Duodenal mucosa (tissue), 2 donors: ENCODE data around the gene ECSIT.
A peak's percentile ranks its signal among the peaks of the same experiment; 100 is the strongest.
"Not testable (repeated sequence)": the region's sequence is repeated elsewhere in the genome, so short reads cannot be mapped to it uniquely, and the experiment has no call there.

ENCODE experiments used
- H3K27ac ChIP-seq: one replicate; pipeline ENCODE4 v1.7.0; 2013; ENCODE audit warnings: low read depth, low read length
- H3K27me3 ChIP-seq, 2 donors: one replicate each; pipeline ENCODE4 v1.7.0; 2013; ENCODE audit warnings: low read length in 2 of 2, control low read depth in 1 of 2; ENCODE audit not compliant: insufficient read depth in 2 of 2, control insufficient read depth in 1 of 2
- H3K36me3 ChIP-seq, 2 donors: one replicate each; pipeline ENCODE4 v1.7.0; 2013; ENCODE audit warnings: low read length in 2 of 2, control low read depth in 1 of 2; ENCODE audit not compliant: insufficient read depth in 2 of 2, control insufficient read depth in 1 of 2
- H3K4me1 ChIP-seq, 2 donors: one replicate each; pipeline ENCODE4 v1.7.0; 2013; ENCODE audit warnings: low read length in 2 of 2, control low read depth in 1 of 2; ENCODE audit not compliant: insufficient read depth in 2 of 2, control insufficient read depth in 1 of 2
- H3K4me3 ChIP-seq, 2 donors: one replicate each; pipeline ENCODE4 v1.7.0; 2013; ENCODE audit warnings: low read length in 2 of 2, low read depth in 1 of 2
- H3K9ac ChIP-seq, 2 donors: one replicate each; pipeline ENCODE4 v1.7.0; 2013; ENCODE audit warnings: low read length in 2 of 2, low read depth in 1 of 2
- H3K9me3 ChIP-seq, 2 donors: one replicate each; pipeline ENCODE4 v1.7.0; 2013; ENCODE audit warnings: low read length in 2 of 2, control low read depth in 1 of 2; ENCODE audit not compliant: control insufficient read depth in 1 of 2

ECSIT gene

GRCh38 chr19:11528551-11529341 lies at the start of gene ECSIT:
ECSIT (minus strand) TSS chr19:11529134; CDS start chr19:11519170, 9,964 bp downstream.
- Histone ChIP-seq H3K4me1 (peaks cover 5 to 10% of the 10 kb centered on the region in 2 donors), H3K36me3 (no peaks in the 10 kb centered on the region), H3K9ac (peak within 1 kb of the TSS; percentile 65 to 82), H3K27me3 (no peaks in the 10 kb centered on the region), H3K27ac (peak within 1 kb of the TSS; percentile 92), H3K9me3 (no peaks in the 10 kb centered on the region), H3K4me3 (peak within 1 kb of the TSS; percentile 97 to 99)

GRCh38 chr19:11577451-11578257 lies 48.7 kb upstream of the ECSIT start, which contains the start of gene ACP5:
ACP5 (minus strand) TSS chr19:11577645; CDS start chr19:11577317, 328 bp downstream.
- H3K36me3 ChIP-seq = no peaks in the 10 kb centered on the region
- peak within 1 kb of the TSS; percentile 66 for H3K27ac ChIP-seq
- peak within 1 kb of the TSS; percentile 75 to 77 for H3K4me3 ChIP-seq
- H3K9ac ChIP-seq = peak within 1 kb of the TSS; percentile 47 to 65
- no peaks in the 10 kb centered on the region for H3K27me3 ChIP-seq
- H3K9me3 ChIP-seq = no peaks in the 10 kb centered on the region
- H3K4me1 ChIP-seq = peaks cover 19 to 33% of the 10 kb centered on the region in 2 donors

GRCh38 chr19:11576227-11576626 lies 47.3 kb upstream of the ECSIT start:
- peaks cover 18 to 25% of the 10 kb centered on the region in 2 donors for H3K4me1 ChIP-seq
- H3K36me3 ChIP-seq = no peaks in the 10 kb centered on the region
- no peaks in the 10 kb centered on the region for H3K9me3 ChIP-seq
- no peaks in the 10 kb centered on the region for H3K27me3 ChIP-seq
- H3K4me3 ChIP-seq = no peak overlapping the region
- no peak overlapping the region for H3K9ac ChIP-seq
- H3K27ac ChIP-seq = no peak overlapping the region

GRCh38 chr19:11574689-11575088 lies 45.8 kb upstream of the ECSIT start:
- no peaks in the 10 kb centered on the region for H3K27me3 ChIP-seq
- H3K9ac ChIP-seq = no peak overlapping the region

GRCh38 chr19:11573763-11574162 lies 44.8 kb upstream of the ECSIT start:
- not testable (repeated sequence) for H3K36me3 ChIP-seq, H3K27ac ChIP-seq, H3K27me3 ChIP-seq, H3K4me3 ChIP-seq, H3K9me3 ChIP-seq, H3K9ac ChIP-seq
- H3K4me1 ChIP-seq = peaks cover 11 to 13% of the 10 kb centered on the region in 2 donors

More at GRCh38 chr19:11574689-11575088, 45.8 kb upstream of the ECSIT start:
- no peaks in the 10 kb centered on the region for H3K36me3 ChIP-seq
- H3K4me3 ChIP-seq = no peak overlapping the region
- no peak overlapping the region for H3K27ac ChIP-seq
- H3K4me1 ChIP-seq = peaks cover 12 to 16% of the 10 kb centered on the region in 2 donors
- H3K9me3 ChIP-seq = no peaks in the 10 kb centered on the region

DNA sequence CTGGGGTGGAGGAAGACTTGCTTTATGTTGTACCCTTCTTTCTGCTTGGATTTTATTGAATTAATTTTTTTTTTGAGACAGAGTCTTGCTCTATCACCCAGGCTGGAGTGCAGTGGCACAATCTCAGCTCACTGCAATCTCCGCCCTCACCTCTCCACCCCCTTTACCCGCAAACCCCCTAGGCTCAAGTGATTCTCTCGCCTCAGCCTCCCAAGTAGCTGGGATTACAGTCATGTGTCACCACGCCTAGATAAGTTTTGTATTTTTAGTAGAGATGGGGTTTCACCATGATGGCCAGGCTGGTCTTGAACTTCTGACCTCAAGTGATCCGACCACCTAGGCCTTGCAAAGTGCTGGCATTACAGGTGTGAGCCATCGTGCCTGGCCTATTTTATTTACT lies 44.4 kb upstream of the ECSIT start:
- H3K9ac ChIP-seq, H3K4me1 ChIP-seq, H3K9me3 ChIP-seq, H3K36me3 ChIP-seq, H3K4me3 ChIP-seq, H3K27me3 ChIP-seq, H3K27ac ChIP-seq: not testable (repeated sequence)

DNA sequence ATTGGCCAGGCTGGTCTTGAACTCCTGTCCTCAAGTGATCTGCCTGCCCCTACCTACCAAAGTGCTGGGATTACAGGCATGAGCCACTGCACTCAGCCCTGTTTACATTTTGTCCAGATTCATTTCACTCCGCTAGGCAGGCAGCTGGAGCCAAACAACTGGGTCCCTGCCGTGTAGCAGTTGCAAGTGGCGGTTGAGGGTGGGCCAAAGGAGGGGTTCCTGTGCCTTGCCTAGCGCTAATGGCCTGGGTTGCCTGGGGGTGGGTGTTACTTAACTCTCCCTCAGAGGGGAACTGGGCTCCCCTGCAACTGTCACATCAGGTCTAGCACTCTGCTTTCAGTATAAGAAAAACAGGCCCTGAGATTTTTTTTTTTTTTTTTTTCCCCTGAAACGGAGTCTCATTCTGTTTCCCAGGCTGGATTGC lies 41.1 kb upstream of the ECSIT start:
- H3K27ac ChIP-seq = no peak overlapping the region
- H3K4me3 ChIP-seq = no peak overlapping the region
- no peaks in the 10 kb centered on the region for H3K4me1 ChIP-seq
- H3K9me3 ChIP-seq = no peaks in the 10 kb centered on the region
- no peaks in the 10 kb centered on the region for H3K36me3 ChIP-seq
- no peak overlapping the region for H3K9ac ChIP-seq
- no peaks in the 10 kb centered on the region for H3K27me3 ChIP-seq

- H3K36me3 ChIP-seq = no peaks in the 10 kb centered on the region
- H3K27me3 ChIP-seq = no peaks in the 10 kb centered on the region
- H3K9ac ChIP-seq = no peak overlapping the region
- H3K4me3 ChIP-seq = no peak overlapping the region
- H3K4me1 ChIP-seq = no peaks in the 10 kb centered on the region
- no peaks in the 10 kb centered on the region for H3K9me3 ChIP-seq
- no peak overlapping the region for H3K27ac ChIP-seq
These were observed 37.2 kb upstream of the ECSIT start for GRCh38 chr19:11566164-11566563.

- not testable (repeated sequence) for H3K27me3 ChIP-seq, H3K4me1 ChIP-seq, H3K27ac ChIP-seq, H3K36me3 ChIP-seq, H3K9me3 ChIP-seq, H3K9ac ChIP-seq, H3K4me3 ChIP-seq
These were observed 36.7 kb upstream of the ECSIT start for GRCh38 chr19:11565649-11565980.

GRCh38 chr19:11564082-11564807 lies 35.3 kb upstream of the ECSIT start:
- H3K4me1 ChIP-seq, H3K9ac ChIP-seq, H3K36me3 ChIP-seq: not testable (repeated sequence)

More at GRCh38 chr19:11564082-11564807, 35.3 kb upstream of the ECSIT start:
- H3K9me3 ChIP-seq, H3K4me3 ChIP-seq, H3K27me3 ChIP-seq, H3K27ac ChIP-seq: not testable (repeated sequence)
